ENCODE results near the gene PADI1. TPM values are rescaled to one million over a fixed set of nuclear protein-coding genes. Genes with fewer than 3 reads are reported as not detected.

PADI1 gene
- total and polyA plus RNA-seq, 10 donors: 0.03 to 0.76 (median 0.31) TPM; not detected in 4

DNA sequence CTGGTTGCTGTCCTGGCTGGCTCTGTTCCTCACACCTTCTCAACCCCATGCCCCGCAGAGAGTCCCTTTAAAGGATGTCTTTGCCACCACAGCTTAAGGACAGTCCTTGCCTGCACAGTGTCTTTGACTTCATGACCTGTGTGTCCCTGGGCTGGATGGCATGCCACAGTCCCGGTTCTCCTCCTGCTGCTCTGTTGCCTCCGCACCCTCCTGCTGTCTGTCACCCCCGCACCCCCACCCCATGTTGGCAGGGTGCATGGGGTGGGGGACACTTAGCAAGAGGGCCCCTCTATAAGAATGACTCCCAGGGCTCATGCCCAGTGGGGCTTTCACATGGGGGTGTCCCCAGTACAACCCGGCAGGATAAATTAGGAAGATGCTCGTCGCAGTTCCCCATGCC lies 41.6 kb upstream of the PADI1 start:
- 90 to 96% (median 92%) methylated on average over 6 to 7 of the region's 7 CpGs for WGBS, 5 donors

GRCh38 chr1:17163789-17164666 lies 40.9 kb upstream of the PADI1 start:
- intact Hi-C loops (cut with DNase I; ENCODE audit: low total_unique reads): no loop called here
- no peaks in the 10 kb centered on the region for H3K36me3 ChIP-seq
- WGBS, 5 donors: 80 to 84% (median 83%) methylated on average over 10 to 16 of the region's 16 CpGs

More for the DNA sequence above, 41.6 kb upstream of the PADI1 start:
- Histone ChIP-seq H3K36me3 (no peaks in the 10 kb centered on the region), H3K27me3 (replicated peaks in 1 of 7) (peaks cover 0 to 9% (median 0%) of the 10 kb centered on the region in 7 donors), H3K9me3 (no peaks in the 10 kb centered on the region), H3K27ac (no peak overlapping the region), H3K4me1 (no peaks in the 10 kb centered on the region), H3K4me3 (no peak overlapping the region)
- no peak for DNase-seq
- intact Hi-C loops (cut with DNase I; ENCODE audit: low total_unique reads): no loop called here
- no peak for TF ChIP-seq POLR2A (IDR thresholded peaks at IDR 0.05)
- no peak for TF ChIP-seq POLR2AphosphoS5 (IDR thresholded peaks at IDR 0.05)
- TF ChIP-seq, protein P1, sequence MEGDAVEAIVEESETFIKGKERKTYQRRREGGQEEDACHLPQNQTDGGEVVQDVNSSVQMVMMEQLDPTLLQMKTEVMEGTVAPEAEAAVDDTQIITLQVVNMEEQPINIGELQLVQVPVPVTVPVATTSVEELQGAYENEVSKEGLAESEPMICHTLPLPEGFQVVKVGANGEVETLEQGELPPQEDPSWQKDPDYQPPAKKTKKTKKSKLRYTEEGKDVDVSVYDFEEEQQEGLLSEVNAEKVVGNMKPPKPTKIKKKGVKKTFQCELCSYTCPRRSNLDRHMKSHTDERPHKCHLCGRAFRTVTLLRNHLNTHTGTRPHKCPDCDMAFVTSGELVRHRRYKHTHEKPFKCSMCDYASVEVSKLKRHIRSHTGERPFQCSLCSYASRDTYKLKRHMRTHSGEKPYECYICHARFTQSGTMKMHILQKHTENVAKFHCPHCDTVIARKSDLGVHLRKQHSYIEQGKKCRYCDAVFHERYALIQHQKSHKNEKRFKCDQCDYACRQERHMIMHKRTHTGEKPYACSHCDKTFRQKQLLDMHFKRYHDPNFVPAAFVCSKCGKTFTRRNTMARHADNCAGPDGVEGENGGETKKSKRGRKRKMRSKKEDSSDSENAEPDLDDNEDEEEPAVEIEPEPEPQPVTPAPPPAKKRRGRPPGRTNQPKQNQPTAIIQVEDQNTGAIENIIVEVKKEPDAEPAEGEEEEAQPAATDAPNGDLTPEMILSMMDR (IDR thresholded peaks at IDR 0.05 in 8 of 11, conservative IDR thresholded peaks at IDR 0.05 in 3 of 11): no peak

GRCh38 chr1:17165823-17166222 lies 39.1 kb upstream of the PADI1 start:
- Histone ChIP-seq H3K4me3 (no peak overlapping the region), H3K27ac (no peak overlapping the region), H3K36me3 (no peaks in the 10 kb centered on the region), H3K9me3 (no peaks in the 10 kb centered on the region), H3K4me1 (no peaks in the 10 kb centered on the region), H3K27me3 (replicated peaks in 1 of 7) (peaks cover 0 to 9% (median 0%) of the 10 kb centered on the region in 7 donors)
- DNase-seq: no peak
- WGBS, 5 donors: 62 to 85% (median 67%) methylated on average over 1 of the region's 1 CpG
- intact Hi-C loops (cut with DNase I; ENCODE audit: low total_unique reads): no loop called here
- TF ChIP-seq POLR2AphosphoS5 (IDR thresholded peaks at IDR 0.05) (no peak), POLR2A (IDR thresholded peaks at IDR 0.05) (no peak)
- TF ChIP-seq, protein P1 (IDR thresholded peaks at IDR 0.05 in 8 of 11, conservative IDR thresholded peaks at IDR 0.05 in 3 of 11): no peak

More at GRCh38 chr1:17163789-17164666, 40.9 kb upstream of the PADI1 start:
- Histone ChIP-seq H3K9me3 (no peaks in the 10 kb centered on the region), H3K4me3 (no peak overlapping the region), H3K4me1 (no peaks in the 10 kb centered on the region), H3K27me3 (replicated peaks in 1 of 7) (peaks cover 0 to 9% (median 0%) of the 10 kb centered on the region in 7 donors), H3K27ac (no peak overlapping the region)
- TF ChIP-seq POLR2A (IDR thresholded peaks at IDR 0.05) (no peak), POLR2AphosphoS5 (IDR thresholded peaks at IDR 0.05) (no peak)
- TF ChIP-seq, protein P1 (IDR thresholded peaks at IDR 0.05 in 8 of 11, conservative IDR thresholded peaks at IDR 0.05 in 3 of 11): no peak
- DNase-seq: no peak

- intact Hi-C loops (cut with DNase I; ENCODE audit: low total_unique reads): no loop called here
- H3K4me1 ChIP-seq: no peaks in the 10 kb centered on the region
- no peaks in the 10 kb centered on the region for H3K9me3 ChIP-seq
- no peaks in the 10 kb centered on the region for H3K36me3 ChIP-seq
- DNase-seq: no peak
- TF ChIP-seq POLR2AphosphoS5 (IDR thresholded peaks at IDR 0.05) (no peak), POLR2A (IDR thresholded peaks at IDR 0.05) (no peak)
- TF ChIP-seq, protein P1 (IDR thresholded peaks at IDR 0.05 in 8 of 11, conservative IDR thresholded peaks at IDR 0.05 in 3 of 11): no peak
- no peak overlapping the region for H3K4me3 ChIP-seq
- peaks cover 0 to 9% (median 0%) of the 10 kb centered on the region in 7 donors for H3K27me3 ChIP-seq (replicated peaks in 1 of 7)
- 55 to 75% (median 63%) methylated on average over 4 of the region's 4 CpGs for WGBS, 5 donors
- no peak overlapping the region for H3K27ac ChIP-seq
Observed at GRCh38 chr1:17167041-17167785, 37.7 kb upstream of the PADI1 start.

All from spleen (tissue), 11 donors.